Measurements from ENCODE around the gene PRKCH. TPM values are rescaled to one million over a fixed set of nuclear protein-coding genes. Genes with fewer than 3 reads are reported as not detected.

Gene PRKCH
- total RNA-seq, 1 experiment from 2014 or later = 5.2 TPM

DNA sequence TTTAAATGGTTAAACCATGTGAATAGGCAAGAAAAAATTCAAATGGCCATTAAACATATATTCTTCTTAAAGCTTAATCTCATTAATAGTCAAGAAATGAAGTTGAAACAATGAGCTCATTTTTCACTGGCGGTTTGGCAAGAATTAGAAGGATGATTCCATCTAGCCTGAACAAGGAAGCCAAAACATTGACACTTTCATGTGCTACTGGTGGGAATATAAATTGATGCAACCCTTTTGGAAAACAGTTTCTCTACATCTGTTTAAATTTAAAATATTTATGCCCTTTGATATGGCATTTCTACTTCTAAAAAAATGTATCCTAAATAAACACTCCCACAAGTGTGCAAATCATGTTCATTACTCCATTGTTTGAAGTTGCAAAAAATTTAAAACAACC, 199.2 kb downstream of the PRKCH start:
- no peak overlapping the region for H2AK5ac ChIP-seq (ENCODE audit: insufficient read length, low read length)
- H3K23ac ChIP-seq (ENCODE audit: insufficient read length, low read depth, low read length) = no peak overlapping the region
- no peak overlapping the region for H3K56ac ChIP-seq (ENCODE audit: insufficient read length, low read depth, low read length)
- H3K23me2 ChIP-seq (ENCODE audit: insufficient read length, low read depth, low read length, poor library complexity, severe bottlenecking) = no peaks in the 10 kb centered on the region
- no peak overlapping the region for H2BK20ac ChIP-seq (ENCODE audit: low read depth, low read length, poor library complexity, severe bottlenecking)
- no peak overlapping the region for H3K27ac Mint-ChIP-seq
- no CpG with 5 or more reads among the region's 1 CpG for WGBS (ENCODE audit: extremely low coverage, insufficient read length, low lambda C conversion rate)
- no peak overlapping the region for H3K4me3 Mint-ChIP-seq
- H3K27me3 ChIP-seq (ENCODE audit: insufficient read depth, low read length) = no peaks in the 10 kb centered on the region; the same call in 1 of the 2 replicates
- H3K79me1 ChIP-seq (ENCODE audit: insufficient read depth, low read depth, low read length, poor library complexity, severe bottlenecking) = no peaks in the 10 kb centered on the region
- no peak for DNase-seq
- no peak overlapping the region for H3K4me2 ChIP-seq (ENCODE audit: insufficient read depth, insufficient read length, low read length)
- no peaks in the 10 kb centered on the region for H3K36me3 Mint-ChIP-seq (ENCODE audit: insufficient read depth in 1 of 3, low read depth in 3 of 3)
- H4K20me1 ChIP-seq (ENCODE audit: control insufficient read depth, insufficient read depth, insufficient read length) = no peaks in the 10 kb centered on the region
- no peak overlapping the region for H3K27ac ChIP-seq (ENCODE audit: insufficient read length, low read depth, low read length)
- H3K4me1 Mint-ChIP-seq = peaks cover 19 to 22% of the 10 kb centered on the region in 2 experiments
- no peak overlapping the region for H2BK15ac ChIP-seq (ENCODE audit: low read depth, low read length)
- no peak overlapping the region for H4K5ac ChIP-seq (ENCODE audit: insufficient read length, low read depth, low read length)
- H3K14ac ChIP-seq (ENCODE audit: insufficient read depth, low read length) = no peak overlapping the region
- no peak overlapping the region for H3K4ac ChIP-seq (ENCODE audit: low read depth, low read length)
- no peak overlapping the region for H3K9ac ChIP-seq (ENCODE audit: extremely low read depth, insufficient read length, low read length)
- no peak overlapping the region for H4K91ac ChIP-seq (ENCODE audit: insufficient read length, low read depth, low read length)
- no peak overlapping the region for H4K8ac ChIP-seq (replicated peaks; ENCODE audit: insufficient read length, low read depth, low read length)
- H3K18ac ChIP-seq (ENCODE audit: insufficient read length, low read depth, low read length) = no peak overlapping the region
- H3K9me3 ChIP-seq (ENCODE audit: control insufficient read depth, low read depth, low read length) = no peaks in the 10 kb centered on the region
- no peaks in the 10 kb centered on the region for H3K79me2 ChIP-seq (ENCODE audit: insufficient read depth, low read length)
- no peak overlapping the region for H2BK5ac ChIP-seq (ENCODE audit: insufficient read length, low read length)
- H3K4me1 ChIP-seq (ENCODE audit: insufficient read depth, low read length) = peaks cover 3% of the 10 kb centered on the region; the same call in 1 of the 2 replicates
- H3K9me3 Mint-ChIP-seq = no peaks in the 10 kb centered on the region
- no peaks in the 10 kb centered on the region for H3K27me3 Mint-ChIP-seq (ENCODE audit: low read depth)
- H3T11ph ChIP-seq (ENCODE audit: low read length) = no peak overlapping the region
- TF ChIP-seq, protein P1, sequence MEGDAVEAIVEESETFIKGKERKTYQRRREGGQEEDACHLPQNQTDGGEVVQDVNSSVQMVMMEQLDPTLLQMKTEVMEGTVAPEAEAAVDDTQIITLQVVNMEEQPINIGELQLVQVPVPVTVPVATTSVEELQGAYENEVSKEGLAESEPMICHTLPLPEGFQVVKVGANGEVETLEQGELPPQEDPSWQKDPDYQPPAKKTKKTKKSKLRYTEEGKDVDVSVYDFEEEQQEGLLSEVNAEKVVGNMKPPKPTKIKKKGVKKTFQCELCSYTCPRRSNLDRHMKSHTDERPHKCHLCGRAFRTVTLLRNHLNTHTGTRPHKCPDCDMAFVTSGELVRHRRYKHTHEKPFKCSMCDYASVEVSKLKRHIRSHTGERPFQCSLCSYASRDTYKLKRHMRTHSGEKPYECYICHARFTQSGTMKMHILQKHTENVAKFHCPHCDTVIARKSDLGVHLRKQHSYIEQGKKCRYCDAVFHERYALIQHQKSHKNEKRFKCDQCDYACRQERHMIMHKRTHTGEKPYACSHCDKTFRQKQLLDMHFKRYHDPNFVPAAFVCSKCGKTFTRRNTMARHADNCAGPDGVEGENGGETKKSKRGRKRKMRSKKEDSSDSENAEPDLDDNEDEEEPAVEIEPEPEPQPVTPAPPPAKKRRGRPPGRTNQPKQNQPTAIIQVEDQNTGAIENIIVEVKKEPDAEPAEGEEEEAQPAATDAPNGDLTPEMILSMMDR (conservative IDR thresholded peaks at IDR 0.05) = no peak
- no peak overlapping the region for H2BK12ac ChIP-seq (ENCODE audit: insufficient read length, low read depth, low read length)
- no peak overlapping the region for H2BK120ac ChIP-seq (ENCODE audit: low read depth, low read length, poor library complexity, severe bottlenecking)
- no peak overlapping the region for H2AFZ ChIP-seq (ENCODE audit: low read length)
